Mucosa of descending colon (tissue), 3 donors: Measurements from ENCODE around the gene ACOT13. TPM values are rescaled to one million over a fixed set of nuclear protein-coding genes. Genes with fewer than 3 reads are reported as not detected.
A peak's percentile ranks its signal among the peaks of the same experiment; 100 is the strongest.
"Not testable (repeated sequence)": the region's sequence is repeated elsewhere in the genome, so short reads cannot be mapped to it uniquely, and the experiment has no call there.

Experiments used
- ATAC-seq: fragments of 200-7000 bp; cut with Tn5 transposase; one replicate; pipeline ENCODE4 v1.9.1; 2020; ENCODE audit warnings: mild to moderate bottlenecking, moderate library complexity
- DNase-seq, 3 donors: peaks; one replicate each; pipeline ENCODE4 v3.0.0-alpha.2; 2020
- H3K36me3 ChIP-seq: fragments of 200-600 bp; one replicate; pipeline ENCODE4 v1.8.0; 2021; ENCODE audit warnings: low read depth, mild to moderate bottlenecking
- H3K4me1 ChIP-seq: fragments of 200-600 bp; one replicate; pipeline ENCODE4 v1.8.0; 2021; ENCODE audit warnings: low read depth, mild to moderate bottlenecking
- H3K4me3 ChIP-seq: fragments of 200-600 bp; one replicate; pipeline ENCODE4 v1.8.0; 2021; ENCODE audit warnings: mild to moderate bottlenecking
- H3K9me3 ChIP-seq: fragments of 200-600 bp; one replicate; pipeline ENCODE4 v1.8.0; 2021; ENCODE audit warnings: mild to moderate bottlenecking
- intact Hi-C, 2 donors: fragments of 100-400 bp; cut with DNase I in 1 of 2; cut with micrococcal nuclease in 1 of 2; formaldehyde crosslinking; loops; one replicate each; pipeline versions ENCODE4 v1.11.0 to v1.11.1; 2022; cut with DNase I, micrococcal nuclease
- total RNA-seq, 3 donors: library from RNA; stranded (reverse); fragmentation: NEBNext Ultra II Directional in 2 of 3; extraction: Animal tissue kit (Norgen Biotek cat#: 25700) in 2 of 3; gene quantifications; one replicate each; pipeline versions ENCODE4 v1.2.1 to v1.2.4, GENCODE V29; 2021 to 2023
- TF ChIP-seq, protein P1 (sequence below): fragments of 200-600 bp; IDR thresholded peaks from one replicate; pipeline ENCODE4 v1.8.0; 2022; ENCODE audit warnings: antibody characterized with exemption, mild to moderate bottlenecking
- donor health status: DM: no; HTN: no; CAD: no; lungs with moderate emphysema.
- donor health status: DM: no; HTN: no; CAD: no.
- donor health status: DM: no; HTN: yes; CAD: no.

ACOT13 gene
- total RNA-seq, 3 donors from 2014 or later, result 28.2 to 57.0 (median 35.3) TPM

DNA sequence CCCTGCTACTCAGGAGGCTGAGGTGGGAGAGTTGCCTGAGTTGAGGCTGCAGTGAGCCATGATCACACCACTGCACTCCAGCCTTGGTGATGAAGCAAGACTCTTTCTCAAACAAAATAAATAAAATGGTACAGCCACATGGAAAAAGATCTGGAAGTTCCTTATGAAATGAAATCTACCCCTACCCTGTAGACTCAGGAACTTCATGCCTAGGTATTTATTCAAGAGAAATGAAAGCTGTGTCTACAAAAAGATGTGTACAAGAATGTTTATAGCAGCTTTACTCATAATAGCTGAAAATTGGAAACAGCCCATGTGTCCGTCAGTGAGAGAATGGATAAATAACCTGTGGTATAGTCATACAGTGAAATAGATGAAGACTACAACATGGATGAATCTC, 67.3 kb downstream of the ACOT13 start:
- TF ChIP-seq, protein P1, sequence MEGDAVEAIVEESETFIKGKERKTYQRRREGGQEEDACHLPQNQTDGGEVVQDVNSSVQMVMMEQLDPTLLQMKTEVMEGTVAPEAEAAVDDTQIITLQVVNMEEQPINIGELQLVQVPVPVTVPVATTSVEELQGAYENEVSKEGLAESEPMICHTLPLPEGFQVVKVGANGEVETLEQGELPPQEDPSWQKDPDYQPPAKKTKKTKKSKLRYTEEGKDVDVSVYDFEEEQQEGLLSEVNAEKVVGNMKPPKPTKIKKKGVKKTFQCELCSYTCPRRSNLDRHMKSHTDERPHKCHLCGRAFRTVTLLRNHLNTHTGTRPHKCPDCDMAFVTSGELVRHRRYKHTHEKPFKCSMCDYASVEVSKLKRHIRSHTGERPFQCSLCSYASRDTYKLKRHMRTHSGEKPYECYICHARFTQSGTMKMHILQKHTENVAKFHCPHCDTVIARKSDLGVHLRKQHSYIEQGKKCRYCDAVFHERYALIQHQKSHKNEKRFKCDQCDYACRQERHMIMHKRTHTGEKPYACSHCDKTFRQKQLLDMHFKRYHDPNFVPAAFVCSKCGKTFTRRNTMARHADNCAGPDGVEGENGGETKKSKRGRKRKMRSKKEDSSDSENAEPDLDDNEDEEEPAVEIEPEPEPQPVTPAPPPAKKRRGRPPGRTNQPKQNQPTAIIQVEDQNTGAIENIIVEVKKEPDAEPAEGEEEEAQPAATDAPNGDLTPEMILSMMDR, result no peak
- DNase-seq (no peak), ATAC-seq (no peak)
- Histone ChIP-seq H3K9me3 (peaks cover 13% of the 10 kb centered on the region), H3K4me1 (no peaks in the 10 kb centered on the region), H3K4me3 (no peak overlapping the region), H3K36me3 (no peaks in the 10 kb centered on the region)
- intact Hi-C loops, result no loop called here

DNA sequence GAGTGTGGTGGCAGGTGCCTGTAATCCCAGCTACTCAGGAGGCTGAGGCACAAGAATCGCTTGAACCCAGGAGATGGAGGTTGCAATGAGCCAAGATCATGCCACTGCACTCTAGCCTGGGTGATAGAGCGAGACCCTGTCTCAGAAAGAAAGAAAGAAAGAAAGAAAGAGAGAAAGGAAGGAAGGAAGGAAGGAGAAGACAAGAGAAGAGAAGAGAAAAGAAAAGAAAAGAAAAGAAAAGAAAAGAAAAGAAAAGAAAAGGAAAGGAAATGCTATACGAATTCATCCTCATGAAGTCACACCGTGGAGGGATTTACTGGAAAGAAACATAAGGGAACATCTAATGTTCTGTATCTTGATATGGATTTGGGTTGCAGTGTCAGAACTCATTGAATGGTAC, 67.8 kb downstream of the ACOT13 start:
- H3K4me3 ChIP-seq, ATAC-seq, H3K4me1 ChIP-seq, DNase-seq, H3K36me3 ChIP-seq, intact Hi-C loops: not testable (repeated sequence)
- H3K9me3 ChIP-seq, result peaks cover 13% of the 10 kb centered on the region

DNA sequence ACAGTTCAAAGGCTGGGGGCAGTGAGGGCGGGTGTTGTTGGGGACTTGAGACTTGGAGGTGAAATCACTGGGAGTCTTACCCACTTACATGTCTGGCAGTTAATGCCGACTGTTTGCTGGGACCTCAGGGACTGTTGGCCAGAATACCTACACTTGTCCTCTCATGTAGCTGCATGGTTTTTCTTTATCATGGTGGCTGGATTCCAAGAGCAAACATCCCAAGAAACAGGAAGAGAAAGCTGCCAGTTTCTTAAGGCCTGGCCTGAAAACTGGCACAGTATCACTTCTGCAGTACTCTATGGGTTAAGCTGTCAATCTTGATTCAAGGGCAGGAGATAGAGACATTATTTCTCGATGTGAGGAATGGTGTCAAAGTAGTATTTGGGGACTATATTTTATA, 71.9 kb downstream of the ACOT13 start:
- Histone ChIP-seq H3K4me1 (no peaks in the 10 kb centered on the region), H3K9me3 (no peaks in the 10 kb centered on the region), H3K36me3 (no peaks in the 10 kb centered on the region), H3K4me3 (no peak overlapping the region)
- TF ChIP-seq, protein P1, result no peak
- ATAC-seq (no peak), DNase-seq (no peak)
- intact Hi-C loops, result no loop called here

DNA sequence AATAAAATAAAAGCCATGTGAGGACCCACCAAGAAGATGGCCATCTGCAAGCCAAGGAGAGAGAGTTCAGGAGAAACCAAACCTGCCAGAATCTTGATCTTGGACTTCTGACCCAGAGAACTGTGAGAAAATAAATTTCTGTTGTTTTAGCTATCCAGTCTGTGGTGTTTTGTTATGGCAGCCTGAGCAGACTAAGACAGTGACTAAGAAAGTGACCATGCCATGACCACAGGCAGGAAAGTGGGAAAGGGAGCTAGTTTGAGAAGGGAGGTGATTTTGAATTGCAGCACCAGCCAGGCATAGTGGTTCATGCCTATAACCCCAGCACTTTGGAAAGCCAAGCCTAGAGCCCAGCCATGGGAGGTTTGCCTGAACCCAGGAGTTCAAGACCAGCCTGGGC, 74.0 kb downstream of the ACOT13 start:
- Histone ChIP-seq H3K9me3 (no peaks in the 10 kb centered on the region), H3K4me1 (no peaks in the 10 kb centered on the region), H3K4me3 (no peak overlapping the region), H3K36me3 (no peaks in the 10 kb centered on the region)
- TF ChIP-seq, protein P1, result no peak
- ATAC-seq, result no peak
- intact Hi-C loops, result no loop called here
- no peak for DNase-seq

DNA sequence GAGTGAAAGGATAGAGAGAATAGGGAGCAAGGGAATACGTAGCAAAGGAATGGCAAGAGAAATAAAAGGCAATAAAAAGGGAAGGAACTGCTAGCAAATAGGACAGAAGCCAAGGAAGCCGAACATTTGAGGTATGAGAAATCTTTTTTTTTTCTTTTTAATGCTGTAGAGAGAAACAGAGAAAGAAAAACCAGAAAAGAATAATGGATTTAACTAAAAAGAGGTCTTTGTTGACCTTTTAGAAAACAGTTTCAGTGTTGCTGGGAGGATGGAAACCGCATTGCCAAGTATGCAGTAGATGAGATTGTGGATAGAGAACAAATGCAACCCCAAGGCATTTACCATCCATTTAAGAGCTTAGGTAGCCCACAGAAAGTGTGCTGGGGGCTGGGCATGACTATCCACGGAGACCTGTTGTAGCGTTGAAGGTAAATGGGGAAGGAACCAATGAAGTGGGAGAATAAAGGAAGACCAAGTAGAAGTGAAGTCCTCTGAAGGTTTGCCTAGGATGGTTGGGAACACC, 75.4 kb downstream of the ACOT13 start:
- H3K4me1 ChIP-seq, result no peaks in the 10 kb centered on the region
- H3K4me3 ChIP-seq, result no peak overlapping the region
- DNase-seq, result no peak
- no peaks in the 10 kb centered on the region for H3K9me3 ChIP-seq
- ATAC-seq, result no peak
- no peaks in the 10 kb centered on the region for H3K36me3 ChIP-seq
- intact Hi-C loops, result no loop called here
- TF ChIP-seq, protein P1, result no peak

DNA sequence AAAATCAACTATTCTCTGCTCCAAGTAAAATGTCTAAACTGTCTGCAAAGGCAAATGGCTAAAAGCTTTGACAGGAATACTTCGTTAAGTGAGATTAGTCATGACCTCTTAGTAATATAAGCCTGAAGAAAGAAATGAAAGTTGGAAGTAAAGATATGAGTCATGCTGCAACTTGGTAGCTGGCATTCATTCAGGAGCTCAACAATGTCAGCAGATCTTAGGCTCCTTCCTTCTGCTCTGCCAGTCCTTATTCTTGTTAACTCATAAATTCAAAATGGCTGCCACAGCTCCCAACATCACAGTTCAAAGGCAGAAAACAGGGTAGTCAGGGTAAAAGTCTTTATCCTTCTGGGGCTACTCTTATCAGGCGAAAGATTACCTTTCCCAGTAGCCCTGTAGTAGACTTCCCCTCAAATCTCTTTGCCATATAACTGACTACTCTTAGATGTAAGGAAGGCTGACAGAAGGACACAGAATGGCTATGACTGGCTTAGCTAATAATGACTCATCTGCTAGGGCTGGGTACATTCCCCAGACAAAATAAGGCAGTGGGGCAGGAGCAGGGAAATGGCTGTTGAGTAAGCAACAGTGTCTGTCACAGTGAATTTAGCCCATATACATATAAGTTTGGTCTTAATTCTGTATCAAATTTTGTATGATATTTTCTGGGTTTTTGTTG, 76.5 kb downstream of the ACOT13 start:
- no peaks in the 10 kb centered on the region for H3K4me1 ChIP-seq
- H3K9me3 ChIP-seq, result no peaks in the 10 kb centered on the region
- no peaks in the 10 kb centered on the region for H3K36me3 ChIP-seq
- DNase-seq (peak in 1 of 3 donors; percentile 29), ATAC-seq (peak; percentile 93)
- TF ChIP-seq, protein P1, result no peak
- H3K4me3 ChIP-seq, result no peak overlapping the region
- intact Hi-C loops, result no loop called here
